Left kidney (tissue), 2 donors: ENCODE measurements around the gene ZNF624. TPM values are rescaled to one million over a fixed set of nuclear protein-coding genes. Genes with fewer than 3 reads are reported as not detected.

Experiments used
- DNase-seq: peaks from one replicate; pipeline ENCODE4 v3.0.0-alpha.2; 2013
- polyA plus RNA-seq: library from polyadenylated mRNA; unstranded; fragments of 120-200 nt; gene quantifications from one replicate; pipeline ENCODE4 v1.2.1, GENCODE V29; 2013; ENCODE audit not compliant: insufficient read length

The ZNF624 gene
- polyA plus RNA-seq, 1 donor: 12.1 TPM

GRCh38 chr17:16617481-16618060 lies 36.1 kb downstream of the ZNF624 start:
- no peak for DNase-seq

DNA sequence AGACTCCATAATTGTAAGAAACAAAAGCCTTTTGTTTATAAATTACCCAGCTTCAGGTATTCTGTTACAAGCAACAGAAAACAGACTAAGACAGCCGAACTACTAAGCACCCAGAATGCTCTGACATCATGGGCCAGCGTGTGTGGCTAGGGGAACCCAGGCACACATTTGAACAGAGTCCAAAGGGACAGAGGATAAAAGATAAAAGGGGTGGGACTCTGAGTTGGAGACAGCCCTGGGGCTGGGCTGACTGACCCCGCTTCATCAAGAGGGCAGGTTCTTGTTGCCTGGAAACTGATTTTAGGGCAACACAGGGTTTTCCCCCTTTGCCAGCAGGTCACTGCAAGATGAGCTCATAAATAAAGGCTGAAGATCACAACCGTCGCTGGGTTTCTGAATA lies 54.1 kb downstream of the ZNF624 start:
- DNase-seq: no peak

DNA sequence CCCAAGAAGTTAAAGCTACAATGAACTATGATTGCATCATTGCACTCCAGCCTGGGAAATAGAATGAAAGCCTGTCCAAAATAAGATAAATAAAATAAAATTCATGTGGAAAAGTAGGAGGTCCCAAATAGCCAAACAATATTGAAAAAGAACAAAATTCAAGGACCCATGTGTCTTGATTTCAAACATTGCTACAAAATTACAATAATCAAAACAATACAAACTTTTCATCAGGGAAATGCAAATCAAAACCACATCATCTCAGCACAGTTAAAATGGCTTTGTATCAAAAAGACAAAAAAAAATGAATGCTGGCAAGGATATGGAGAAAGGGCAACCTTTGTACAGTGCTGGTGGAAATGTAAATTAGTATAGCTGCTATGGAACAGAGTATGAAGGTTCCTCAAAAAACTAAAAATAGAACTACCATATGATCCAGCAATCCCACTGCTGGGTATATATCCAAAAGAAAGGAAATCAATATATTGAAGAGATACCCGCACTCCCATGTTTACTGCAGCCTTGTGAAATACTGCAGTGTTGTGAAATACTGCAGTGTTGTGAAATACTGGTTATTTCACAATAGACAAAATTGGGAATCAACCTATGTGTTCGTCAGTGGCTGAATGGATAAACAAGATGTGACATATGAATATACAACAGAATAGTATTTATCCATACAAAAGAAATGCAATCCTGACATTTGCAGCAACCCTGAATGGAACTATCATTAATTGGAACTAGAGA lies 60.1 kb downstream of the ZNF624 start:
- no peak for DNase-seq

- peak; percentile 90 for DNase-seq
Measured at GRCh38 chr17:16589097-16589969, 64.3 kb downstream of the ZNF624 start.

GRCh38 chr17:16585796-16586195 lies 67.9 kb downstream of the ZNF624 start:
- DNase-seq: no peak

DNA sequence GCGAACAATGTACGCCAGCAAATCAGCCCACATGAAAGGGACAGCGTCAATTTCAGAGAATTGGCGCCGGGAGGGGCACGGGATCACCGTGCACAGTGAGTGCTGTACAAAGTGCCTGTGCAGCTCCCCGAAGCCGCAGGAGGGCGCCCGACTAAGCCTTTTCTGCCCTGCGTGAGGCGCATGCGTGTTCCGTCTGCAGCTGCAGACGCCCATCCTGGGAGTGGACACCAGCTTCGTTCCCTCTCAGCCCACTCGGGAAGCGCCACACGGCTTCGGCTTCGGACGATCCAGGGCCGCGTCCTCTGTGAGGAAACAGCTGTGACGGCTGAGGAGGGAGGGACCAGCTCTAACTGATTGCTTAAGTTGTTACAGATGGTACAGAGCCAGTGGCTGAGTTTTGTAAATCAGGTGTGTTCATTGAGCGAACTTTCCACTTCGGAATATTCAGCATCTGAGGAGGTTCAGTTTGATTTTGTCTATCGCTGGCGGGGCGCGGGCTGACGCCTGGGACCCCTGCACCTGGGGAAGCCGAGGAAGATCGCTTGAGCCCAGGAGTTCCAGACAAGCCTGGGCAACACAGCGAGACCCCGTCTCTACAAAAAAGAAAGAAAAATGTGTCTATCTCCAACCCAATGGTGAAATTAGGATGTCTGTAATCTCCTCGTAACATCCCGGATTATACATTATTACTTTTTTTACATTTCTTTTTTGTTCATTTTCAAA lies 69.2 kb downstream of the ZNF624 start:
- DNase-seq: peak; percentile 92

DNA sequence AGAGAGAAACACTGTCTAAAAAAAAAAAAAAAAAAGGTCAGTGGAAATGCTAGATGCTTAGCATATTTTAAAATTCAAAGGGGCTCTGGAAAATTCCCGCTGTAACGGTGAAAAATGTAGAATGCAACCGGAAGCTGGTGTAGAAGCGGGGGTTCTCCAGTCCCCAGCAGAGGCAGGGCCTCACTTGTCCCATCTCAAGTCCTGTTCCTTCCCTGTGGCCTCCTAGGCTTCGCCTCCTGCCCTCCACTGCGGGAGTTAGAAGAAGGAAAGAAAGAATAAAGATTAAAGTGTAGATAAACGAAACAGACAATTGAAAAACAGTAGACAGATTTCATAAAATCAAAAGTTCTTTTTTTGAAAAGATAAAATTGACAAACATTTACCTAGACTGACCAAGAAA lies 69.9 kb downstream of the ZNF624 start:
- no peak for DNase-seq

DNA sequence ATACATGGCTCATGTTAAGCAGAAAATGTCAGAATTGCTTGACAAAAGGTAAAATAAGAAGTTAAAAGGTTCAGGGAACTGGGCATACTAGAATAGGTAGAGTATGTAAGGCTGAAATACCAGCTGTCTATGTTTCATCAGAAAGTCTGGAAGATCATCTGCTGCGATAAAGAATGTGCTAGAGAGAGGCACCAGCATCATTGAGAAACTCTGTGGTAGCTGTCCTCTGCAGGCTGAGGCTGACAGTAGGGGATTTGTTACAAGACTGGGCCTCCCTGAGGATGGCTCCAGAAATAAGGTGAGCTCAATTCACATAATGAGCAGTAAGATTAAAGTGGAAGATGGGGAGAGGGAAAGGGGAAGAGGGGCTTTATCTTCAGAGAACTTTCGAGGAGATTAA lies 80.2 kb downstream of the ZNF624 start:
- no peak for DNase-seq

Other genes with a start within 250 kb of the ZNF624 start
- 2.9 TPM for gene TRPV2, start 238.3 kb downstream of the ZNF624 start, polyA plus RNA-seq
- 3.9 TPM for gene LRRC75A, start 161.7 kb downstream of the ZNF624 start, polyA plus RNA-seq
- gene ZNF287, start 84.6 kb downstream of the ZNF624 start, polyA plus RNA-seq: 10.7 TPM
- 12.0 TPM for gene CCDC144A, start 36.4 kb upstream of the ZNF624 start, polyA plus RNA-seq